GM18520 (cell line): Measurements from ENCODE around the gene STARD9.

Experiments
- ATAC-seq: cut with Tn5 transposase; IDR thresholded peaks from one replicate; pipeline ENCODE4 v1.9.1; 2021; ENCODE audit not compliant: unreplicated experiment

Gene STARD9

DNA sequence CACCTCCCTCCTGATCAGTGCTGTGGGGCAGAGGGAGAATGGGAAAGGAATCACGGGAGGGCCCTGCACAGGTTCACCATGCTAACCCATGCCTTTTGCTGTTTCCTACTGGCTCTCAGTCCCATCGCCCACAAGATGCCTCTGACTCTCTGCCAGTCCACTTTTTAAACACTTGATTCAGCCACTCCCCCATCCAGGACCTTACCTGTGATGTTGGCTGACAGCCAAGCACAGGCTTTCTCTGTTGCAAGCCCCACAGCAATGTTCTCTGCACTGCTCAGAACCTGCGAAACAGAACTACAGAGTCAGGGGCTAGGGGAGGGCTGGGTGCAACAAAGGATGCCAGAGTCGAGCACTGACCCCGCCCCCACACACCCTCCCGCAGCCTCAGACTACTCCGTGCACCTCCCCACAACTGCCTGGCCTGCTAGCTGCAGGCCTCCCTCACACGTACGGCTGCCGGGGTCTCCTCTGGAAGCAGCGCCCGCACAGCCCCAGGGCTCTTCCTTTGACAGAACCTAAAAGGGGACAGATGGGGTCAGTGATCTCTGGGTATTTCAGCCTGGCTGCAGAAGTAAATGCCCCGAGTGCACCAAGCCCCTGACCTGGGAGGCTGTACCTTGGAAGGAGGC is 152.5 kb downstream of the STARD9 start:
- ATAC-seq: no peak

- ATAC-seq: no peak
Observed at GRCh38 chr15:42728560-42728959, 153.2 kb downstream of the STARD9 start.

GRCh38 chr15:42728972-42729371 is 153.6 kb downstream of the STARD9 start:
- no peak for ATAC-seq

- ATAC-seq: no peak
Observed at GRCh38 chr15:42729409-42729808, 154.0 kb downstream of the STARD9 start.

GRCh38 chr15:42730135-42730534 is 154.7 kb downstream of the STARD9 start:
- no peak for ATAC-seq

- no peak for ATAC-seq
Observed at GRCh38 chr15:42730536-42730935, 155.1 kb downstream of the STARD9 start.

GRCh38 chr15:42731461-42731860 is 156.1 kb downstream of the STARD9 start:
- no peak for ATAC-seq

DNA sequence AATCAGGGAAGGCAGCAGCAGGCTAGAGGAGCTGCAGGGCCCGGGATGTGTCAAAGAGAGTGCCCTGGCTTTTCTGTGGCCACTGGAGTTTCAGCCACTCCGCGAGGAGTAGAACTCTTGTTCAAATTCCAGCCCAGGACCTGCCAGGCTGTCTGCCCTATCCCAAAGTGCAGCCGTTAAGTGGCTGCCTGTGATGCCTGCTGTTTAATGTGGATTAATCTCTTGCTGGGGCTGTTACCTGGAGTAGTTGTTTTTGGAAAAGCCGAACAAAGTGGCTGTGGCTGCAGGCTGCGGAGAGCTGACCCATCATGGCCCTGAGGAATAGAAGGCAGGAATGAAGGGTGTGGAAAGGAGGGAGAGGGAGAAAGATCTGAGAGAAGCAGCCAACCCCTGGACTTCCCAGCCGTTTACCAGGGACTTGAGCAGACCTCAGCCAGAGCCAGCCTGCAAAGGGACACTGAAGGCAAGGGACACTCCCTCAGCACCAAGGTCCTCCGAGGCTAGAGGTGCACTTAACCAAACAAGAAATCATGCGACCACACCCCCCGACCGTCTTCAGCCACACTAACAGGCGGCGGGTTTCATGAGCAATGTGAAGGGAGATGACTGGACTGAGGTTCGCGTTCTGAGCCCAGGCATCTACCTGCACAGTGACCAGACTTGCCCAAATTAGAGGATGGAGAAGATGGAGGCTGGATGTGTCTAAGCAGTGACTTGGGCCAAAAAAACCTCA is 156.9 kb downstream of the STARD9 start:
- ATAC-seq: no peak

GRCh38 chr15:42733027-42733426 is 157.6 kb downstream of the STARD9 start:
- no peak for ATAC-seq

GRCh38 chr15:42734076-42734672 is 158.8 kb downstream of the STARD9 start:
- no peak for ATAC-seq

GRCh38 chr15:42735382-42736165 is 160.2 kb downstream of the STARD9 start:
- ATAC-seq: no peak

- no peak for ATAC-seq
Observed at GRCh38 chr15:42736178-42736792, 160.9 kb downstream of the STARD9 start.

- ATAC-seq: peak; percentile 67
Observed at GRCh38 chr15:42736793-42737528, 161.6 kb downstream of the STARD9 start, which contains the start of gene CDAN1. CDAN1 (minus strand) TSS chr15:42737128; CDS start chr15:42737102, 26 bp downstream.

GRCh38 chr15:42737529-42738328 is 162.3 kb downstream of the STARD9 start:
- ATAC-seq: no peak

GRCh38 chr15:42741710-42742109 is 166.3 kb downstream of the STARD9 start:
- ATAC-seq: no peak

DNA sequence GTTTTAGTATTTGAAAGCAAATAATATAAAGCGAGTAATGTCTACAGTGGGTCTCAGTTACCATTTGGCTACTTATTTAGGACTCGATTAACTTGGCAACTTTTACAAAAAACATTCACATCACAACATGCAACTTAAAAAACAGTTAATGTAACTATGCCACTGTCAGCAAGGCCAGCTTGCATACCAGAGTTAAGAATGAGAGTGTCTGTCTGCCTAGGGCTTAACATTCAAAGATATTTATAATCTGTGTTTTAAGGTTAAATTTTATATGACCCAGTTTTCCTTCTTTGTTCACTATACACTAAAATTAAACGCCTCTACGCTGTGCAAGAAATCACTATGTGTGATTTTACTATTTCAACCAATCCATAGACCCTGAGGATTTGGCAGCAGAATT is 166.7 kb downstream of the STARD9 start:
- no peak for ATAC-seq

DNA sequence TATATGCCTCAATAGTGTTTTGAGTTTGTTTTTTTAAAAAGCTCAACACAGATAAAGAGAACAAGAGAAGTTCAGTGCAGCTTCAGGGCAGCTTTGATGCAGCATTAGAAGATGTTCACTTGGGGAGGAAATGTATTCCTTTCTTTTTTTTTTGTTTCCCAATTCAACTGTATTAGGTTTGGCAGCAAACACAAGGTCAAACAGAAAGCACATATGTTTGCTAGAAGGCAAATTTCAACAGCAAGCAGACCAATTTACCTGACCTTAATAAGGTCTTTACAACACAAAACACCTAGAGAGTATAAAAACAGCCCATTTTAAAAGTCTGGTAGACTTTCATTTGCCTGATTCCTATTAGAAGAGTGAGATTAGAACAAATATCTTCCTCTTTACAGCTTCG is 168.8 kb downstream of the STARD9 start:
- no peak for ATAC-seq

DNA sequence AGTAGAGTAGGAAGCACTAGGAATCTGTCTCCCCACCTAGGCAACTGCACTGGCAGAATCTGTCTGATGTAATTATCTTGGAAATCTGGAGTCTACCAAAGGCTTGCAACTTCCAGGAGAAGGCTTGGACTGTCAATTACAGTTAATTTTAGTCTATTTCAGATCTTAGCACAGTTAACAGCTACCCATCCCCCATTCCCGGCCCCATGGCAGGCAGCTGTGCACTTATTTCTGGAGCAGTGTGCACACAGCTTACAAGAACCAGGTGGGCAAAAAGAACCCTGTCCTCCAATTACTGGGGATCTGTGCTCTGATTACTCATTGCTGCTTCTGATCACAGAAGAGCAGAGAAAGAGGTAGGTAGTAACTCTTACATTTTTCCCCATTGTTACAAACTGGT is 173.9 kb downstream of the STARD9 start:
- no peak for ATAC-seq

DNA sequence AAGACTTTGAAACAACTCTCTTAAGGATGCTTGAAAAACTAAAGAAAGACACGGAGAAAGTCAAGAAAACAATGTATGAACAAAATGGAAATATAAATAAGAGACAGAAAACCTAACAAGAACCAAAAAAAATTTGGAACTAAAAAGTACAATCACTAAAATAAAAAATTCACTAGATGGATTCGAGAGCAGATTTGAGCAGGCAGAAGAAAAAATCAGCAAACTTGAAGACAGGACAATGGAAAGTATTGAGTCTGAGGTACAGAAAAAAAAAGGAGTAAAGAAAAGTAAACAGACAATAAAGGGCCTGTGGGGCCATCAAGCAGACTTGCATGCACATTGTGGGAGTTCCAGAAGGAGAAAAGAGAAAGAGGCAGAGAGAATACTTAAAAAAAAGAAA is 174.9 kb downstream of the STARD9 start:
- no peak for ATAC-seq

GRCh38 chr15:42759093-42759492 is 183.7 kb downstream of the STARD9 start:
- ATAC-seq: no peak
